ENCODE data around the gene TRAF1. TPM values are rescaled to one million over a fixed set of nuclear protein-coding genes. Genes with fewer than 3 reads are reported as not detected.

Gene TRAF1
- polyA plus RNA-seq, 1 donor from 2014 or later = 0.89 TPM

DNA sequence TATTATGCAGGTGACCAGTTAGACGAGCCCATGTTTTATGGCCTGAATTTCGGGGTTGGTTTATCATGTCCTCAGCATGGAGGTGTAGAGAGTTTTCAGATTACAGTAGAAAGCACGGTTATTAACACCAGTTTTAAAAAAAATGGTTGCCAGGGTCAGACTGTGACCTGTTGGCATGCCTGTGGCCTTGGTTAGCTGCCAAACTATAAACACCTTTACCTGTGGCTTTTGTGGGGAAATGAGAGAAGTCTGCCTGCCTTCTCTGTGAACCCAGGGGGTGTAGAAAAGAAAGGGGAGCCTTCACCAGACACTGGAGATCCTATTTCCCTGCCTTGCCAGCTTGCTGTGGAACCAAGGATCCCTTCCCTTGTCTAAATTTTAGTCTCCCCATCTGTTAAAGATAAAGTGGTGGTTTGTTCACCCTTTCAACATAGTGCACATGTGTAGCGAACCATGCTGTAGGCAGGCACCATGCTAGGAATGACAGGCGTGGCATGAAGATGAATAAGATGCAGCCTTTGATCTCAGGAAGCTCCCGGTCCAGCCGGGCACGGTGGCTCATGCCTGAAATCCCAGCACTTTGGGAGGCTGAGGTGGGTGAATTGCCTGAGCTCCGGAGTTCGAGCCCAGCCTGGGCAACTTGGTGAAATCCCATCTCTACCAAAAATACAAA is 43.5 kb downstream of the TRAF1 start:
- Histone ChIP-seq H3K27me3 (ENCODE audit: insufficient read depth, low read depth, low read length) (no peaks in the 10 kb centered on the region), H3K9ac (ENCODE audit: low read length) (no peak overlapping the region), H3K79me2 (replicated peaks; ENCODE audit: insufficient read depth, low read length) (no peaks in the 10 kb centered on the region), H3K4me2 (ENCODE audit: low read length) (no peak overlapping the region), H3K9me2 (ENCODE audit: insufficient read depth, low read length) (no peaks in the 10 kb centered on the region), H3K27ac (ENCODE audit: low read length) (no peak overlapping the region), H3F3A (ENCODE audit: insufficient read depth, low read length, poor library complexity, severe bottlenecking) (no peaks in the 10 kb centered on the region), H2AFZ (ENCODE audit: low read depth, low read length) (no peak overlapping the region), H4K20me1 (ENCODE audit: insufficient read depth) (no peaks in the 10 kb centered on the region), H3K9me3 (ENCODE audit: low read length) (no peaks in the 10 kb centered on the region), H3K36me3 (ENCODE audit: insufficient read depth, low read length) (no peaks in the 10 kb centered on the region), H3K4me3 (ENCODE audit: low read length) (no peak overlapping the region)
- TF ChIP-seq EP300 (conservative IDR thresholded peaks at IDR 0.05; ENCODE audit: poor library complexity, severe bottlenecking) (no peak), RAD21 (conservative IDR thresholded peaks at IDR 0.05) (no peak), TAF1 (IDR thresholded peaks at IDR 0.05; ENCODE audit: low read depth) (no peak)

DNA sequence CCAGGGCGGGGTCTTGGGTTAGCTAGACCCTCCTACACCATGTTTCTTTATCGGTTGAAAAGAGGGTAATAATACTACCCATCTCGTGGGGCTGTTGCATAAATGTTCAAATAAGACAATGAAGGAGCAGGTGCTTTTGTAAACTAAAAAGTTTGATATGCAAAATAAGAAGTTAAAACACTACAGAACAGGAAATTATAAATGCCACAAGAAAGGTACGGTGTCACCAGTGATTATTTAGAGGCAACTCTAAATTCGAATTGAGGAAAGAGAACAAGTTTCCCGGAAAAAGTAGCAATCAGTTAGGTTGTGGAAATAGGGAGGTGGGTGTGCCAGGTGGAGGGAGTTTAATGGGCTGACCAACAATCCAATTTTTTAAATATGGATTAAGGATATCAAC is 47.1 kb downstream of the TRAF1 start:
- H2AFZ ChIP-seq (ENCODE audit: low read depth, low read length) = no peak overlapping the region
- TF ChIP-seq EZH2 (IDR thresholded peaks at IDR 0.05; ENCODE audit: borderline replicate concordance, insufficient read depth, low read length, poor library complexity, severe bottlenecking) = no peak
- no peak for TF ChIP-seq SMC3 (conservative IDR thresholded peaks at IDR 0.05; ENCODE audit: poor library complexity)
- TF ChIP-seq, protein P1, sequence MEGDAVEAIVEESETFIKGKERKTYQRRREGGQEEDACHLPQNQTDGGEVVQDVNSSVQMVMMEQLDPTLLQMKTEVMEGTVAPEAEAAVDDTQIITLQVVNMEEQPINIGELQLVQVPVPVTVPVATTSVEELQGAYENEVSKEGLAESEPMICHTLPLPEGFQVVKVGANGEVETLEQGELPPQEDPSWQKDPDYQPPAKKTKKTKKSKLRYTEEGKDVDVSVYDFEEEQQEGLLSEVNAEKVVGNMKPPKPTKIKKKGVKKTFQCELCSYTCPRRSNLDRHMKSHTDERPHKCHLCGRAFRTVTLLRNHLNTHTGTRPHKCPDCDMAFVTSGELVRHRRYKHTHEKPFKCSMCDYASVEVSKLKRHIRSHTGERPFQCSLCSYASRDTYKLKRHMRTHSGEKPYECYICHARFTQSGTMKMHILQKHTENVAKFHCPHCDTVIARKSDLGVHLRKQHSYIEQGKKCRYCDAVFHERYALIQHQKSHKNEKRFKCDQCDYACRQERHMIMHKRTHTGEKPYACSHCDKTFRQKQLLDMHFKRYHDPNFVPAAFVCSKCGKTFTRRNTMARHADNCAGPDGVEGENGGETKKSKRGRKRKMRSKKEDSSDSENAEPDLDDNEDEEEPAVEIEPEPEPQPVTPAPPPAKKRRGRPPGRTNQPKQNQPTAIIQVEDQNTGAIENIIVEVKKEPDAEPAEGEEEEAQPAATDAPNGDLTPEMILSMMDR (IDR thresholded peaks at IDR 0.05; ENCODE audit: poor library complexity, severe bottlenecking) = no peak
- no peak for TF ChIP-seq MXI1 (conservative IDR thresholded peaks at IDR 0.05; ENCODE audit: poor library complexity, severe bottlenecking)
- TF ChIP-seq, protein P2, sequence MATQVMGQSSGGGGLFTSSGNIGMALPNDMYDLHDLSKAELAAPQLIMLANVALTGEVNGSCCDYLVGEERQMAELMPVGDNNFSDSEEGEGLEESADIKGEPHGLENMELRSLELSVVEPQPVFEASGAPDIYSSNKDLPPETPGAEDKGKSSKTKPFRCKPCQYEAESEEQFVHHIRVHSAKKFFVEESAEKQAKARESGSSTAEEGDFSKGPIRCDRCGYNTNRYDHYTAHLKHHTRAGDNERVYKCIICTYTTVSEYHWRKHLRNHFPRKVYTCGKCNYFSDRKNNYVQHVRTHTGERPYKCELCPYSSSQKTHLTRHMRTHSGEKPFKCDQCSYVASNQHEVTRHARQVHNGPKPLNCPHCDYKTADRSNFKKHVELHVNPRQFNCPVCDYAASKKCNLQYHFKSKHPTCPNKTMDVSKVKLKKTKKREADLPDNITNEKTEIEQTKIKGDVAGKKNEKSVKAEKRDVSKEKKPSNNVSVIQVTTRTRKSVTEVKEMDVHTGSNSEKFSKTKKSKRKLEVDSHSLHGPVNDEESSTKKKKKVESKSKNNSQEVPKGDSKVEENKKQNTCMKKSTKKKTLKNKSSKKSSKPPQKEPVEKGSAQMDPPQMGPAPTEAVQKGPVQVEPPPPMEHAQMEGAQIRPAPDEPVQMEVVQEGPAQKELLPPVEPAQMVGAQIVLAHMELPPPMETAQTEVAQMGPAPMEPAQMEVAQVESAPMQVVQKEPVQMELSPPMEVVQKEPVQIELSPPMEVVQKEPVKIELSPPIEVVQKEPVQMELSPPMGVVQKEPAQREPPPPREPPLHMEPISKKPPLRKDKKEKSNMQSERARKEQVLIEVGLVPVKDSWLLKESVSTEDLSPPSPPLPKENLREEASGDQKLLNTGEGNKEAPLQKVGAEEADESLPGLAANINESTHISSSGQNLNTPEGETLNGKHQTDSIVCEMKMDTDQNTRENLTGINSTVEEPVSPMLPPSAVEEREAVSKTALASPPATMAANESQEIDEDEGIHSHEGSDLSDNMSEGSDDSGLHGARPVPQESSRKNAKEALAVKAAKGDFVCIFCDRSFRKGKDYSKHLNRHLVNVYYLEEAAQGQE (IDR thresholded peaks at IDR 0.05; ENCODE audit: borderline replicate concordance) = no peak
- no peak for TF ChIP-seq EP300 (conservative IDR thresholded peaks at IDR 0.05; ENCODE audit: poor library complexity, severe bottlenecking)
- no peak for TF ChIP-seq RAD21 (conservative IDR thresholded peaks at IDR 0.05)
- no peak for TF ChIP-seq POLR2AphosphoS5 (IDR thresholded peaks at IDR 0.05)
- TF ChIP-seq TAF1 (IDR thresholded peaks at IDR 0.05; ENCODE audit: low read depth) = no peak
- H3F3A ChIP-seq (ENCODE audit: insufficient read depth, low read length, poor library complexity, severe bottlenecking) = no peaks in the 10 kb centered on the region
- H3K27ac ChIP-seq (ENCODE audit: low read length) = no peak overlapping the region
- H3K9me2 ChIP-seq (ENCODE audit: insufficient read depth, low read length) = no peaks in the 10 kb centered on the region
- H3K4me3 ChIP-seq (ENCODE audit: low read length) = no peak overlapping the region
- H3K9me3 ChIP-seq (ENCODE audit: low read length) = no peaks in the 10 kb centered on the region
- no peaks in the 10 kb centered on the region for H3K36me3 ChIP-seq (ENCODE audit: insufficient read depth, low read length)
- H4K20me1 ChIP-seq (ENCODE audit: insufficient read depth) = no peaks in the 10 kb centered on the region
- no peaks in the 10 kb centered on the region for H3K79me2 ChIP-seq (replicated peaks; ENCODE audit: insufficient read depth, low read length)
- H3K4me2 ChIP-seq (ENCODE audit: low read length) = no peak overlapping the region
- H3K9ac ChIP-seq (ENCODE audit: low read length) = no peak overlapping the region
- H3K27me3 ChIP-seq (ENCODE audit: insufficient read depth, low read depth, low read length) = peaks cover 10% of the 10 kb centered on the region

Data from neural cell (in vitro differentiated cells).